Astrocyte (in vitro differentiated cells and primary cell): ENCODE measurements around the gene CLINT1.

Experiments used
- EZH2 ChIP-seq: IDR thresholded peaks from 2 replicates; pipeline ENCODE4 v1.6.1; 2012; ENCODE audit warnings: mild to moderate bottlenecking, low read length, inconsistent platforms; ENCODE audit not compliant: insufficient read depth
- TF ChIP-seq, protein P1 (sequence below): IDR thresholded peaks from 2 replicates; pipeline ENCODE4 v1.5.1; 2011; ENCODE audit warnings: low read depth, mild to moderate bottlenecking, inconsistent platforms, low read length, moderate library complexity; ENCODE audit not compliant: insufficient read depth

DNA sequence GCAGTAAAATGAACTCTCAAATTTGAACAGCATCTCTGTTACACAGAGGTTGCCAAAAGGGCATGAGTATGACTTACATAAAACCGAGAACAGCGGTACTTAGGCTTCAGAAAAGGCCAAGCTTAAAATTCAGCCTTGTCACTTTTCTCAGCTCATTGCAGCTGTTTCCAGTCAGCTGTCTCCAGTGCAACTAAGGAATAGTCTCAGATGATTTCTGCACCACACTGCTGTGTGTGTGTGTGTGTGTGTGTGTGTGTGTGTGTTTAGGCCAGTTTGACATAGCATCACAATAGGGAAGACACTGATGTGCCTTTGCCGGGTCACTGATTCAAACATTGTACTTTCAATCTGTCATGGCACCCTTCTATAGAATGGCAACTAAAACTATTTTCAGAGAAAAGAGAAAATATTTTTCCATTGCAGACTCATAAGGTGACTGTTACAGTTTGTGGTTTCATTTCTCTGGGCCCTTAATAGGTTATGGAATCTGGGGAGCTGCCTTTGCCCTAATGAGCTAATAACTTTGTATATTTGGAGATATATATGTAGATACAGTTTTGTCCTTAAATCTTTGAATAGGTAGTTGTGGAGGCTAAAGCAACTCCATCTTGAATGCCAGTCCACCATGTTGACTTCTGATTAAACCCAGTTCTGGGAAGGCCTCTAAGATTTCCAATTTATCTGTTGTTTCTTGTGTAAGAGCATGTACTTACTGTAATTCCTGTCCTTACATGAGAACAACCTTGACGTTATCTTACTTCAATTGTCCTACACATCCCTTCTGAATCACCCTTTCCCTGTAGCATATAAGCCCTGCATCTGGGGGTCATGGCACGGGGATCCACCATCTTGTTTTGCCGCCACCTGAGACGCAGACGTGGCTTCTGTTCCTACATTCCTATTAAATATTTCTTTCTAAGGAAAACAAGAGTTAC is 110.9 kb downstream of the CLINT1 start:
- TF ChIP-seq EZH2: no peak
- TF ChIP-seq, protein P1, sequence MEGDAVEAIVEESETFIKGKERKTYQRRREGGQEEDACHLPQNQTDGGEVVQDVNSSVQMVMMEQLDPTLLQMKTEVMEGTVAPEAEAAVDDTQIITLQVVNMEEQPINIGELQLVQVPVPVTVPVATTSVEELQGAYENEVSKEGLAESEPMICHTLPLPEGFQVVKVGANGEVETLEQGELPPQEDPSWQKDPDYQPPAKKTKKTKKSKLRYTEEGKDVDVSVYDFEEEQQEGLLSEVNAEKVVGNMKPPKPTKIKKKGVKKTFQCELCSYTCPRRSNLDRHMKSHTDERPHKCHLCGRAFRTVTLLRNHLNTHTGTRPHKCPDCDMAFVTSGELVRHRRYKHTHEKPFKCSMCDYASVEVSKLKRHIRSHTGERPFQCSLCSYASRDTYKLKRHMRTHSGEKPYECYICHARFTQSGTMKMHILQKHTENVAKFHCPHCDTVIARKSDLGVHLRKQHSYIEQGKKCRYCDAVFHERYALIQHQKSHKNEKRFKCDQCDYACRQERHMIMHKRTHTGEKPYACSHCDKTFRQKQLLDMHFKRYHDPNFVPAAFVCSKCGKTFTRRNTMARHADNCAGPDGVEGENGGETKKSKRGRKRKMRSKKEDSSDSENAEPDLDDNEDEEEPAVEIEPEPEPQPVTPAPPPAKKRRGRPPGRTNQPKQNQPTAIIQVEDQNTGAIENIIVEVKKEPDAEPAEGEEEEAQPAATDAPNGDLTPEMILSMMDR: no peak
